SK-N-SH (cell line): ENCODE measurements around the gene DMKN. TPM values are rescaled to one million over a fixed set of nuclear protein-coding genes. Genes with fewer than 3 reads are reported as not detected.

Experiments used
- CTCF ChIA-PET: fragments of 300-600, 350-600 bp; formaldehyde crosslinking; extraction: SDS; loops from one replicate; lab custom pipeline; 2021; lab: Yijun Ruan, JAX
- POLR2A ChIA-PET: fragments of 350-600 bp; sonication (Branson Sonifier 250); formaldehyde crosslinking; extraction: SDS; loops from one replicate; lab custom pipeline; 2020; ENCODE audit warnings: antibody characterized with exemption, inconsistent platforms; lab: Yijun Ruan, JAX
- DNase-seq: peaks from one replicate; pipeline ENCODE4 v3.0.0; 2012
- H2AFZ ChIP-seq: fragments of 200-600 bp; sonication (generic); 2 replicates; pipeline ENCODE4 v1.8.1; 2016; ENCODE audit warnings: antibody characterized with exemption, mild to moderate bottlenecking, low read depth
- H3F3A ChIP-seq: fragments of 200-600 bp; sonication (generic); replicated peaks from 2 replicates; pipeline ENCODE3; 2016; ENCODE audit warnings: antibody characterized with exemption, mild to moderate bottlenecking; ENCODE audit not compliant: insufficient read depth
- H3K27ac ChIP-seq, 2 experiments: fragments of 200-500 bp in 1 of 2; fragments of 200-600 bp in 1 of 2; sonication (Bioruptor generic) in 1 of 2; sonication (generic), shearing (Covaris generic) in 1 of 2; 2 replicates each; pipeline versions ENCODE4 v1.5.1 to v1.6.1; 2014 to 2016; ENCODE audit warnings: low read depth in 2 of 2, inconsistent platforms in 1 of 2, low read length in 1 of 2, mild to moderate bottlenecking in 1 of 2, mixed read lengths in 1 of 2
- H3K27me3 ChIP-seq: fragments of 200-600 bp; sonication (generic), shearing (Covaris generic); 2 replicates; pipeline ENCODE4 v1.6.1; 2016; ENCODE audit warnings: mixed run types; ENCODE audit not compliant: insufficient read depth
- H3K36me3 ChIP-seq, 2 experiments: fragments of 200-500 bp in 1 of 2; fragments of 200-600 bp in 1 of 2; sonication (Bioruptor generic) in 1 of 2; sonication (generic) in 1 of 2; replicated peaks in 1 of 2; 2 replicates each; pipeline versions ENCODE3 to v1.5.1; 2014 to 2016; ENCODE audit warnings: low read length in 1 of 2, mild to moderate bottlenecking in 1 of 2; ENCODE audit not compliant: insufficient read depth in 2 of 2, control insufficient read depth in 1 of 2
- H3K4me1 ChIP-seq, 2 experiments: fragments of 200-500 bp in 1 of 2; fragments of 200-600 bp in 1 of 2; sonication (Bioruptor generic) in 1 of 2; sonication (generic), shearing (Covaris generic) in 1 of 2; 2 replicates each; pipeline versions ENCODE4 v1.5.1 to v1.6.1; 2014 to 2016; ENCODE audit warnings: low read depth in 1 of 2, low read length in 1 of 2, mixed run types in 1 of 2; ENCODE audit not compliant: insufficient read depth in 2 of 2, control insufficient read depth in 1 of 2
- H3K4me2 ChIP-seq: fragments of 200-600 bp; sonication (generic), shearing (Covaris generic); 2 replicates; pipeline ENCODE4 v1.6.1; 2017; ENCODE audit warnings: mixed run types
- H3K4me3 ChIP-seq, 2 experiments: fragments of 200-500 bp in 1 of 2; fragments of 200-600 bp in 1 of 2; sonication (Bioruptor generic) in 1 of 2; sonication (generic), shearing (Covaris generic) in 1 of 2; 2 replicates each; pipeline versions ENCODE4 v1.5.1 to v1.8.1; 2014 to 2016; ENCODE audit warnings: low read depth in 2 of 2, inconsistent platforms in 1 of 2, low read length in 1 of 2, mild to moderate bottlenecking in 1 of 2, mixed read lengths in 1 of 2, moderate library complexity in 1 of 2
- H3K79me2 ChIP-seq: fragments of 200-600 bp; sonication (generic); 2 replicates; pipeline ENCODE4 v1.8.1; 2017; ENCODE audit warnings: mild to moderate bottlenecking; ENCODE audit not compliant: insufficient read depth
- H3K9ac ChIP-seq: fragments of 200-600 bp; sonication (generic); 2 replicates; pipeline ENCODE4 v1.6.1; 2017; ENCODE audit warnings: mixed run types
- H3K9me2 ChIP-seq: fragments of 200-600 bp; sonication (generic); 2 replicates; pipeline ENCODE4 v1.6.1; 2017; ENCODE audit warnings: mixed run types
- H3K9me3 ChIP-seq: fragments of 200-600 bp; sonication (generic); 2 replicates; pipeline ENCODE4 v1.6.1; 2017; ENCODE audit warnings: mixed run types, mild to moderate bottlenecking, moderate library complexity
- H4K20me1 ChIP-seq: fragments of 200-600 bp; sonication (generic); 2 replicates; pipeline ENCODE4 v1.6.1; 2017; ENCODE audit warnings: mild to moderate bottlenecking, mixed run types; ENCODE audit not compliant: insufficient read depth
- EZH2phosphoT487 ChIP-seq: fragments of 200-600 bp; sonication (generic); IDR thresholded peaks from 2 replicates; pipeline ENCODE4 v1.6.1; 2017; ENCODE audit warnings: low read depth, mixed run types, mild to moderate bottlenecking, antibody characterized with exemption, moderate library complexity, borderline replicate concordance
- FOXJ3 ChIP-seq: sonication (generic); formaldehyde crosslinking; IDR thresholded peaks from 2 replicates; pipeline ENCODE4 v1.5.1; 2020; ENCODE audit warnings: mild to moderate bottlenecking, missing genetic modification reagents
- FOXM1 ChIP-seq: IDR thresholded peaks from 2 replicates; pipeline ENCODE4 v1.4.0; 2012; ENCODE audit warnings: low read depth, mild to moderate bottlenecking
- JUND ChIP-seq: IDR thresholded peaks from 2 replicates; pipeline ENCODE4 v1.4.0; 2012
- MEF2A ChIP-seq: IDR thresholded peaks from 2 replicates; pipeline ENCODE4 v1.4.0; 2012; ENCODE audit warnings: low read depth, borderline replicate concordance
- NFIC ChIP-seq: IDR thresholded peaks from 2 replicates; pipeline ENCODE4 v1.4.0; 2012; ENCODE audit warnings: borderline replicate concordance
- RXRA ChIP-seq: IDR thresholded peaks from 2 replicates; pipeline ENCODE4 v1.4.0; 2012; ENCODE audit warnings: low read depth, mild to moderate bottlenecking, borderline replicate concordance
- TCF12 ChIP-seq: IDR thresholded peaks from 2 replicates; pipeline ENCODE4 v1.4.0; 2012
- WGBS: methylation state at CpG from one replicate; pipeline ENCODE4 v1.1.6; 2017; ENCODE audit warnings: low lambda C conversion rate; 5-methylcytosine and 5-hydroxymethylcytosine counted together
- polyA plus RNA-seq, 3 experiments: library from polyadenylated mRNA; depleted of rRNA; stranded (reverse); fragments of >200 nt; gene quantifications; 2 replicates each; pipeline ENCODE4 v1.2.3, GENCODE V29; 2012
- TF ChIP-seq, protein P1 (sequence below): fragments of 200-600 bp; sonication (generic); IDR thresholded peaks from 2 replicates; pipeline ENCODE4 v1.6.1; 2017; ENCODE audit warnings: antibody characterized with exemption, mild to moderate bottlenecking, moderate library complexity
- TF ChIP-seq, protein P2 (sequence below): IDR thresholded peaks from 2 replicates; pipeline ENCODE4 v1.4.0; 2012; ENCODE audit warnings: low read depth, borderline replicate concordance
- TF ChIP-seq, protein P3 (sequence below): IDR thresholded peaks from 2 replicates; pipeline ENCODE4 v1.6.1; 2012; ENCODE audit warnings: mild to moderate bottlenecking, low read depth, low read length, moderate library complexity

The DMKN gene
- polyA plus RNA-seq, 1 of the 3 experiments (the other 2 are of a cell fraction), result not detected

DNA sequence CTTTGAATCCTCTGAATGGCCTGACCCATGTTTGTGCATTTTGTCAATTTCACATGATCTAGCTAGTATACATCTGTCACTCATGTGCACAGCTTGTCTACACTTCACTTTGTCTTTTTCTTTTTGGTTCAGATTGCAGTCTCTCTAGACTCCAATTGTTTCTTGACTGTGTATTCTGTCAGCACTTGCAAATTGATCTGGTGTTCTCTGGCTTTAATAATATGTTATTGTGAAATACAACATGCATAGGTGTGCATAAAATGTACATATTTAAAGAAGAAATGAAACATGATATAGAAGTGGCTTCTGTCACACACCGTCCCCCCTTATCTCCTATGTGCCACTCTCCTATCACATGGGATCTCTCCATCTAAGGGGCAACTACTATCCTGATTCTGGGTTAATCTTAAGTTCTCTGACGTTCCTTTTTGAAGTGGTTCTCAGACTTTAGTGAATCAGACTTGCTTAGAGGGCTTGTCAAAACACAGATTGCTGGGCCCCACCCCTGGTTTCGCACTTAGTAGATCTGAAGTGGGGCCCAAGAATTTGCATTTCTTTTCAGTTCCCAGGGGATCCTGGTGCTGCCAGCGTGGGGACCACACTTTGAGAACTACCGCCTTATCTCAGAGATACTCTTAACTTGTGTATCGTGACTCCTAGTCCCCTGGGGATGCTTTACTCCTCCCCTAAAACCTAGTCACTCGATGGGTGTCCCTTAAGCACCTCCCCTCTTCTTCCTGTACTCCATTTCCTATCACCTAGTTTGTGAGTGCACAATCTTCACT is 29.0 kb downstream of the DMKN start:
- TF ChIP-seq NFIC, result no peak
- TF ChIP-seq, protein P1, sequence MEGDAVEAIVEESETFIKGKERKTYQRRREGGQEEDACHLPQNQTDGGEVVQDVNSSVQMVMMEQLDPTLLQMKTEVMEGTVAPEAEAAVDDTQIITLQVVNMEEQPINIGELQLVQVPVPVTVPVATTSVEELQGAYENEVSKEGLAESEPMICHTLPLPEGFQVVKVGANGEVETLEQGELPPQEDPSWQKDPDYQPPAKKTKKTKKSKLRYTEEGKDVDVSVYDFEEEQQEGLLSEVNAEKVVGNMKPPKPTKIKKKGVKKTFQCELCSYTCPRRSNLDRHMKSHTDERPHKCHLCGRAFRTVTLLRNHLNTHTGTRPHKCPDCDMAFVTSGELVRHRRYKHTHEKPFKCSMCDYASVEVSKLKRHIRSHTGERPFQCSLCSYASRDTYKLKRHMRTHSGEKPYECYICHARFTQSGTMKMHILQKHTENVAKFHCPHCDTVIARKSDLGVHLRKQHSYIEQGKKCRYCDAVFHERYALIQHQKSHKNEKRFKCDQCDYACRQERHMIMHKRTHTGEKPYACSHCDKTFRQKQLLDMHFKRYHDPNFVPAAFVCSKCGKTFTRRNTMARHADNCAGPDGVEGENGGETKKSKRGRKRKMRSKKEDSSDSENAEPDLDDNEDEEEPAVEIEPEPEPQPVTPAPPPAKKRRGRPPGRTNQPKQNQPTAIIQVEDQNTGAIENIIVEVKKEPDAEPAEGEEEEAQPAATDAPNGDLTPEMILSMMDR, result no peak
- no peak for TF ChIP-seq MEF2A
- TF ChIP-seq, protein P2, sequence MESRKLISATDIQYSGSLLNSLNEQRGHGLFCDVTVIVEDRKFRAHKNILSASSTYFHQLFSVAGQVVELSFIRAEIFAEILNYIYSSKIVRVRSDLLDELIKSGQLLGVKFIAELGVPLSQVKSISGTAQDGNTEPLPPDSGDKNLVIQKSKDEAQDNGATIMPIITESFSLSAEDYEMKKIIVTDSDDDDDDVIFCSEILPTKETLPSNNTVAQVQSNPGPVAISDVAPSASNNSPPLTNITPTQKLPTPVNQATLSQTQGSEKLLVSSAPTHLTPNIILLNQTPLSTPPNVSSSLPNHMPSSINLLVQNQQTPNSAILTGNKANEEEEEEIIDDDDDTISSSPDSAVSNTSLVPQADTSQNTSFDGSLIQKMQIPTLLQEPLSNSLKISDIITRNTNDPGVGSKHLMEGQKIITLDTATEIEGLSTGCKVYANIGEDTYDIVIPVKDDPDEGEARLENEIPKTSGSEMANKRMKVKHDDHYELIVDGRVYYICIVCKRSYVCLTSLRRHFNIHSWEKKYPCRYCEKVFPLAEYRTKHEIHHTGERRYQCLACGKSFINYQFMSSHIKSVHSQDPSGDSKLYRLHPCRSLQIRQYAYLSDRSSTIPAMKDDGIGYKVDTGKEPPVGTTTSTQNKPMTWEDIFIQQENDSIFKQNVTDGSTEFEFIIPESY, result no peak
- TF ChIP-seq RXRA, result no peak
- no peak for TF ChIP-seq FOXJ3 (CRISPR knock-in tag)
- TF ChIP-seq EZH2phosphoT487, result no peak
- TF ChIP-seq FOXM1, result no peak
- TF ChIP-seq, protein P3, sequence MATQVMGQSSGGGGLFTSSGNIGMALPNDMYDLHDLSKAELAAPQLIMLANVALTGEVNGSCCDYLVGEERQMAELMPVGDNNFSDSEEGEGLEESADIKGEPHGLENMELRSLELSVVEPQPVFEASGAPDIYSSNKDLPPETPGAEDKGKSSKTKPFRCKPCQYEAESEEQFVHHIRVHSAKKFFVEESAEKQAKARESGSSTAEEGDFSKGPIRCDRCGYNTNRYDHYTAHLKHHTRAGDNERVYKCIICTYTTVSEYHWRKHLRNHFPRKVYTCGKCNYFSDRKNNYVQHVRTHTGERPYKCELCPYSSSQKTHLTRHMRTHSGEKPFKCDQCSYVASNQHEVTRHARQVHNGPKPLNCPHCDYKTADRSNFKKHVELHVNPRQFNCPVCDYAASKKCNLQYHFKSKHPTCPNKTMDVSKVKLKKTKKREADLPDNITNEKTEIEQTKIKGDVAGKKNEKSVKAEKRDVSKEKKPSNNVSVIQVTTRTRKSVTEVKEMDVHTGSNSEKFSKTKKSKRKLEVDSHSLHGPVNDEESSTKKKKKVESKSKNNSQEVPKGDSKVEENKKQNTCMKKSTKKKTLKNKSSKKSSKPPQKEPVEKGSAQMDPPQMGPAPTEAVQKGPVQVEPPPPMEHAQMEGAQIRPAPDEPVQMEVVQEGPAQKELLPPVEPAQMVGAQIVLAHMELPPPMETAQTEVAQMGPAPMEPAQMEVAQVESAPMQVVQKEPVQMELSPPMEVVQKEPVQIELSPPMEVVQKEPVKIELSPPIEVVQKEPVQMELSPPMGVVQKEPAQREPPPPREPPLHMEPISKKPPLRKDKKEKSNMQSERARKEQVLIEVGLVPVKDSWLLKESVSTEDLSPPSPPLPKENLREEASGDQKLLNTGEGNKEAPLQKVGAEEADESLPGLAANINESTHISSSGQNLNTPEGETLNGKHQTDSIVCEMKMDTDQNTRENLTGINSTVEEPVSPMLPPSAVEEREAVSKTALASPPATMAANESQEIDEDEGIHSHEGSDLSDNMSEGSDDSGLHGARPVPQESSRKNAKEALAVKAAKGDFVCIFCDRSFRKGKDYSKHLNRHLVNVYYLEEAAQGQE, result no peak
- no peak for TF ChIP-seq JUND
- TF ChIP-seq TCF12, result no peak
- H4K20me1 ChIP-seq, result no peaks in the 10 kb centered on the region
- no peaks in the 10 kb centered on the region for H3K9me3 ChIP-seq
- no peak overlapping the region for H3K4me3 ChIP-seq
- H3K4me1 ChIP-seq, result no peaks in the 10 kb centered on the region; a peak in 1 of 4 replicates
- no peak overlapping the region for H3K4me2 ChIP-seq
- ChIA-PET POLR2A (no interaction called here), CTCF (interaction anchor here (1.0 to 4.5 kb wide), 2 partner anchors 11 to 131 kb away, joined by 5 to 40 read pairs; no protein-coding TSS in a partner anchor)
- no peaks in the 10 kb centered on the region for H3K36me3 ChIP-seq
- WGBS, result 15% methylated on average over 7 of the region's 7 CpGs
- DNase-seq, result no peak
- no peak overlapping the region for H3K9ac ChIP-seq
- H3K79me2 ChIP-seq, result no peaks in the 10 kb centered on the region
- H3F3A ChIP-seq, result no peaks in the 10 kb centered on the region
- H2AFZ ChIP-seq, result no peak overlapping the region
- peaks cover 59% of the 10 kb centered on the region for H3K27me3 ChIP-seq
- H3K27ac ChIP-seq, result no peak overlapping the region
- H3K9me2 ChIP-seq, result no peaks in the 10 kb centered on the region
